KG1 (cell line): ENCODE data around the gene FNIP2.
"Not testable (repeated sequence)": the region's sequence is repeated elsewhere in the genome, so short reads cannot be mapped to it uniquely, and the experiment has no call there.

Experiments used
- DNase-seq: peaks from one replicate; lab custom pipeline; 2025; lab: John Stamatoyannopoulos, UW

The FNIP2 gene

DNA sequence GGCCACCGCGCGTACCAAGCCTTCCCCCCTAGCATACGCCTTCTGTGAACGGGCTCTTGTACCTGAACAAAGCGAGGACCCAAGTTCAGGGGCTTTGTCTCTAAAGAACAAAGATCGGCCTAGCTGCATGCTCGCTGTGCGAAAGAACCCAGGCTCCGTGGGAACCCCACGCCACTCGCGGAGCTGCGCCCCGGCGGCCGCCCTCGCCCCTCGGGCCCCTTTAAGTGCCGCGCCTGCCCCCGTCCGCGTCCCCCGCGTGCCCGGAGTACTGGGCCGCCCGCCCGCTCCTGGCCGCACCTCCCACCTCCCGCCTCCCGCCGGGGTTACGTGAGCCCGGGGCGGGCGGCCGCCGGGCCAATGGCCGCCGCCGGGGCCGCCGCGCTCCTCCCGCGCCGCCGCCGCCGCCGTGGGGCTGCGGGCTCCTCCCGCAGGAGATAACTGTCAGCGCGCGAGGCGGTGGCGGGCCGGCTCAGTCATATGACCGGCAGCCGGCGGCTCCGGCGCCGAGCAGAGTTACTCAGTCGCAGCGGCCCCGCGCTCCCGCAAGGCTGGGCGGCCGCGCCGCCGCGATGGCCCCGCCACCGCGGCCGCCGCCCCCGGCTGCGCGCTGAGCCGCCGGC lies at the start of gene FNIP2:
TSS of gene FNIP2 (plus strand) at position 472 of the 620 bp plus-strand sequence. CDS start 187 bp downstream, outside the sequence.
- DNase-seq, result peak; percentile 12

- no peak for DNase-seq
Observed at GRCh38 chr4:158721680-158722079, 47.1 kb upstream of the FNIP2 start.

DNA sequence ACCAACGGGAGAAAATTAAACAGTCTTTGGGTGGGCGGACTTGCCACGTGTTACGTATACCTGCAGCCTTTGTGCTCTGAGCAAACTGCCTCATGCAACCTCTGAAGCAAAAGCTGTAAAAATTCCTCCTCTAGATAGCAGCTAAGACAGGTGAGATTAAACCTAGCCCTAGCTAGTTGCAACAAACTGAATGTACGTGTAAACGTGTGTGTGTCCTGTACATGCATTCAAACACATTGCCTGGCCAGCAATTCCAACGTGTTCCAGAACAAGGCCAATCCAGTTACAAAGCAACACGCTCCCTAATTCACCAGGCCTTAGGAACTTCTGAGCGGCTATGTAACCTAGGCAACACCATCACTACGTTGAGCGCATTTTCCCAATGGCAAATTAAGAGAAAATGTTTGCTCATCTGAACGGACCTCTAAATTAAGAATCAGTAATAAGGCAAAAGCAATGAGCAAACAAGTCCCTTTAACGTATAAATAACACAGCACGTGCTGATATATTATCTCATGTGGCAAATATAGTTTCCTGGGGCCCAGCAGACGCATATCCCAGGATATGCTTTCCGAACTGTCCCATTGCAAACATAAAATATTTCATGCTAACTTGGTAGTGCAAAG lies 46.4 kb upstream of the FNIP2 start:
- no peak for DNase-seq

- peak; percentile 40 for DNase-seq
Observed at GRCh38 chr4:158722917-158723793, 45.7 kb upstream of the FNIP2 start, which contains the start of gene PPID. Gene PPID, minus strand, starts transcription at chr4:158723396. Its CDS starts 108 bp downstream, at chr4:158723288.

- no peak for DNase-seq
Observed at GRCh38 chr4:158724637-158725036, 44.2 kb upstream of the FNIP2 start.

GRCh38 chr4:158726633-158727032 lies 42.2 kb upstream of the FNIP2 start:
- DNase-seq, result no peak

DNA sequence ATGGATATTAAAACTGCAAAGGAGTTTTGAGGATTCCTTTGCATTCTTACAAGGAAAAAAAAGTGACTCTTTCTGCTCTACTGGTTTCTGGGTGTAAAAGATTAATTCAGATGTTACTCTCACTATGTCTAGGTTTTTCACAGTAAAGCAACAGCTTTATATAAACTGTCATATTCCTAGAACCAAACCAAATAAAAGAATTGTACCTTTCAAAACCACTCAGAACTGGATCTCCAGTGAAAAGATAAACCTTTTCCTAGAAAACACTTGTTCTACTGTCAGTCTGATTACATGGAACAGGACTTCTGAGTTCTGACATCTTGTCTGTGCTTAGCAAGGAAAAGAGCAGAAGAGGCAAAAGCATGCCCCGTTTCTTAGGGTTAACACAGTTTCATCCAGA lies 40.6 kb upstream of the FNIP2 start:
- DNase-seq, result no peak

DNA sequence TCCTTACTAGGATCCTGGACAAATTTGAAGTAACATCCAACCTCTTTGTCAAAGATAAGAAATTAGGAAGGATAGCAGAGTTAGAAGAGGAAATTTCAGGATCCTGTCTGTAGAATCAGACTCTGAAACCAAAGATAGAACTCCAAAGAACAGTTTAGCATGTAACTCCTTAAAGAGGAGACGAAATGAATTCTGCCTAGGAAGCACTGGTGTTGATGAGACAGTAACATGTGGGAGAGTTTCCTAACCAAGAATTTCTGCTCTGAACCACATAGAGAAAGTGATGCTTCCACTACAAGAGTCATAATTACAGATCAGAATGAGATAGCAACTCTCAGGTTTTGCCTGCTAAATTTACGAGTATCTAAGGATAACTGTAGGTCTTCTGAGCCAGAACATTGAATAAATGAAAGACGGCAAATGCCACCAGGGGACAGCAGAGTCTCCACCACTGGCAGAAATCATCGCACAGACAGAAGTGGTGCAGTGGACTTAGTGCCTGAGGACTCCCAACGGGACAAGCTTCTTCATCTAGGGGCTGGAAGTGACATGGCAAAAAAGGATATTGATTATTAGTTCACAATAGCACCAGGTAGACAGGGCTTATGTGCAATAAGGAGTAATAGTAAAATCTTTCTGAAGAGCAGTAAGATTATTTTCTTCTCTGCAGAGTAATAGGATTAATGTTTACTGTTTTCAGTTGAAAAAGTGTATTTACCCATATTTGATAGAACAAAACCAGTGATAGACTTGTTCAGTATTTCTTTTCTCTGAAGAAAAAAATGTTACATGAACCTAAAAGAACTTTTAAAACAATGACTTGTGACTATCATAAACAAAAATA lies 38.9 kb upstream of the FNIP2 start:
- DNase-seq, result peak; percentile 1

GRCh38 chr4:158738866-158739265 lies 30.0 kb upstream of the FNIP2 start:
- no peak for DNase-seq

DNA sequence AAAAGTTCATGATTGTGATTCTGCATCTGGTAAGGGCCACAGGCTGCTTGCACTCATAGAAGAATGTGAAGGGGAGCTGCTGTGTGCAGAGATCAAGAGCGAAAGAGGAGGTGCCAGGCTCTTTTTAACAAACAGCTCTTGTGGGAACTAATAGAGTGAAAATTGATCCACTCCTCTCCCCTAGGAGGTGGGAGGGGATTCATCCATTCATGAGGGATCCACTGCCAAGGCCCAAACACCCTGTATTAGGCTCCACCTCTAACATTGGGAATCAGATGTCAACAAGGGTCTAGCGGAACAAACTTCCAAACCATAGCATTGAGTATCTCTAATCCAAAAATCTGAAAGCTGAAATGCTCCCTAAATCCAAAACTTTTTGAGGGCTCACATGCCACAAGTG lies 29.2 kb upstream of the FNIP2 start:
- no peak for DNase-seq

DNA sequence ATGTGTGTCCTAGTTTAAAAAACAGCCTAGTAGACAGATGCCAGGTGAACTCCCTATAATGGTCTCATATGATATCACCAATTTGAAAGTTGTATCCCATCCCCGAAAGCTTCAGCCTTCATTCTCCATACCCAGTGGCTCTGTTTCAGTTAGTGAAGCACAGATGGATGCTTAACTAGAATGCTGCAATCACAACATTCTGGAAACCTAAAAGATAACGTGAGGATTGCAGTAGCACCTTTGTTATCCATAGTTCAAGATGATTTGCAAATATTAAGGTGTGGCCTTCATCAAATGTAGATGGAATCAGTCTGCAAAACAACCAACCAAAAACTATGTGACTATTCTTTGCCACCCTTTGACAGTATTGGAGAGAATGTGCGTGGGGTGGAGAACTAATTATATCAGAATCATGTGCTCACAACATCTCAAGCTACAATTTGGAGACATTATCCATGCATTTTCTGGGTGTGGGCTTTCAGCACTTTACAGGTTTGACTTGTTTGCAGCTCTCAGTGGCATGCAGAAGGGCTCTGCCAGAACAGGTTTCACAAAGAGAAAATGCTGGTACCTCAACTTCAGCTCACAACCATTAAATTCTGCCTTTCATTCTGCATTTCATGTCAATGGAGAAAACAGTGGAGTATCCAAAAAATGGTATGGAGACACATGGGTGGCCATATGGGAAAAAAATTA lies 27.4 kb upstream of the FNIP2 start:
- DNase-seq, result no peak

DNA sequence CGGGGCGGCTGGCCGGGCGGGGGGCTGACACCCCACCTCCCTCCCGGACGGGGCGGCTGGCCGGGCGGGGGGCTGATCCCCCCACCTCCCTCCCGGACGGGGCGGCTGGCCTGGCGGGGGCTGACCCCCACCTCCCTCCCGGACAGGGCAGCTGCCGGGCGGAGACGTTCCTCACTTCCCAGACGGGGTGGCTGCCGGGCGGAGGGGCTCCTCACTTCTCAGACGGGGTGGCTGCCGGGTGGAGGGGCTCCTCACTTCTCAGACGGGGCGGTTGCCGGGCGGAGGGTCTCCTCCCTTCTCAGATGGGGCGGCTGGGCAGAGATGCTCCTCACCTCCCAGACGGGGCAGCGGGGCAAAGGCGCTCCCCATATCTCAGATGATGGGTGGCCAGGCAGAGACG lies 22.3 kb upstream of the FNIP2 start:
- DNase-seq, result not testable (repeated sequence)

DNA sequence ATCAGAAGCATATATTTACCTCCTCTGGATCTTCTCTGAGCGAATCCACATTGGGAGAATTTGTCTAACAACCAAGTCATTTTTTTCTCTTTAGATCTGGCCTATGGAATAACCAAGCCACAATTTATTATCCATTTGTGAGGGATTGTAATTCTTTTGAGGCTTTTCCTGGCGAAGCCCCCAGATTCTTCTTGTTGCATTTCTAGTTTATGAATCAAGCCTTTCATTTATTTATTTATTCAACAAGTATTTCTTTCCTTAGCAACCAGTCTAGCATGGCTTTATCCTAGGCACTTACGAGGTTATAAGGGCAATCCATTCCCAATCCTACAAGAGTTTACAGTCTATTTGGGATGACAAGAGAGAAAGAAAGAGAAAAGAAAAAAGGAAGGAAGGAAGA lies 18.4 kb upstream of the FNIP2 start:
- DNase-seq, result no peak

DNA sequence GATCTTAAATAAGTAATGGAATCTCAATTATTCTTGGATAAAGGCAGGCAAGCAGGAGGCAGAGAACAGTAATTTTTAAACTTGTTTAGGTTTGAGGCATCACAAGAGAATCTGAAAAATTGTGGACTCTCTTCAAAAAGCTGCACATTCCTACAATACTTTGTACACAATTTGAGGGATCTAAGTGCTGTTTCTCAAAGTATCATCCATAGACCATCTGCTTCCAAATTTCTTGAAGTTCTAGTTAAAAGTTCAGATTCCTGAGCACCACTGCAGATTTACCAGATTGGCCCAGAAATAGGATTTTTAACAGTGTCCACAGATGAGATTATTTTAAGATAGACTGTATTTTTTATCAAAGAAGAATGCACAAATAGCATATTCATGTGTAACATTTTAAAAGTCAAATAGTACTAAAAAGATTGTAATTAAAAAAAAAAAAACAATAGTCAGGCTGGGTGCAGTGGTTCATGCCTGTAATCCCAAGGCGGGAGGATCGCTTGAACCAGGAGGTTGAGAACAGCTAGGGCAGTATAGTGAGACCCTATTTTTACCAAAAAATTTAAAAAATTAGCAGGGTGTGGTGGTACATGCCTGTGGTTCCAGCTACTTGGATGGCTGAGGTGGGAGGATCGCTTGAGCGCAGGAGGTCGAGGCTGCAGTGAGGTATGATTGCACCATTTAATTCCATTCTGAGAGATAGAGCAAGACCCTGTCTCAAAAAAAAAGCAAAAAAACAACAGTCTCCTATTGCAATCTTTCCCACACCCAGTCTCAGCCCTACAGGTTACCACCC lies 14.2 kb upstream of the FNIP2 start:
- no peak for DNase-seq

DNA sequence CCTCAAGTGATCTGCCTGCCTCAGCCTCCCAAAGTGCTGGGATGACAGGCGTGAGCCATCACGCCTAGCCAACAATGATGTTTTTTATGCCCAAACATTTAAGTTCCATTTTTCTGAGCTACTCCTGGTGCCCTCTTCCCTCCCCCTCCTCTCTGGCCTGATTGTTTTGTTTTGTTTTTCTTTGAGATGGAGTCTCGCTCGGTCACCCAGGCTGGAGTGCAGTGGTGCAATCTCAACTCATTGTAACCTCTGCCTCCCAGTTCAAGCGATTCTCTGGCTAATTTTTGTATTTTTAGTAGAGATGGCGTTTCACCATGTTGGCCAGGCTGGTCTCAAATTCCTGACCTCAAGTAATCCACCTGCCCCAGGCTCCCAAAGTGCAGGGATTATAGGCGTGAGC lies 13.0 kb upstream of the FNIP2 start:
- DNase-seq, result not testable (repeated sequence)

GRCh38 chr4:158756588-158756987 lies 12.2 kb upstream of the FNIP2 start:
- DNase-seq, result no peak

- DNase-seq, result no peak
Observed at GRCh38 chr4:158758142-158758541, 10.7 kb upstream of the FNIP2 start.

GRCh38 chr4:158758703-158759102 lies 10.1 kb upstream of the FNIP2 start:
- no peak for DNase-seq

DNA sequence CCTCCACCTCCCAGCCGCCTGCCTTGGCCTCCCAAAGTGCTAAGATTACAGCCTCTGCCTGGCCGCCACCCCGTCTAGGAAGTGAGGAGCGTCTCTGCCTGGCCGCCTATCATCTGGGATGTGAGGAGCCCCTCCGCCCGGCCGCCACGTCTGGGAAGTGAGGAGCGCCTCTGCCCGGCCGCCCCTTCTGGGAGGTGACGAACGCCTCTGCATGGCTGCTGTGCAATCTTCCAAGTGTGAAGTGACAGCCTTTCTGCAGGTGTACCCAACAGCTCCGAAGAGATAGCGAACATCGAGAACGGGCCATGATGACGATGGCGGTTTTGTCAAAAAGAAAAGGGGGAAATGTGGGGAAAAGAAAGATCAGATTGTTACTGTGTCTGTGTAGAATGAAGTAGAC lies 9.3 kb upstream of the FNIP2 start:
- DNase-seq, result not testable (repeated sequence)

DNA sequence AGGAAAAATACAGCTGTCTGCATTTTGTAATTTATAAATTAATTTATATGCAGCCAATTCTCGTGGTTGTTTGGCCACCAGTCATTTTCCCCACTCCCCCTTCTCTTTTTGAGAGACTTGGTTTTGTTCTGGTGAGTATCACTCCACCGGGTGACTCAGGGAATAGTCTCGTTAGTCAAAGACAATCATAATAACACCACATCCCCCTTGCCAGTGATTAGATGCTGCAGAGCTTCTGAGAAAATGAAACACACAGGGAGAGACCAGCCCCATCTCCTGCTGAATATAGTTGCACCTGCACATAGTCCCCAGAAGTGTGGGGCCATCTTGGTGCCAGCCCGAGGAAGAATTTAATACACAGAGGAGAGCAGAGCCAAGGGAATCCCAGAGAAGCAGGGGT lies 8.0 kb upstream of the FNIP2 start:
- no peak for DNase-seq

- DNase-seq, result no peak
Observed at GRCh38 chr4:158762553-158762952, 6.3 kb upstream of the FNIP2 start.
